ENCODE measurements around the gene SLC24A3. TPM values are rescaled to one million over a fixed set of nuclear protein-coding genes. Genes with fewer than 3 reads are reported as not detected.

SLC24A3 gene
- total and polyA plus RNA-seq, 4 experiments from 2014 or later = not detected

GRCh38 chr20:19304886-19305415 is 92.5 kb downstream of the SLC24A3 start:
- no peaks in the 10 kb centered on the region for H3K4me1 ChIP-seq (ENCODE audit: insufficient read depth, low read length)
- H3K36me3 ChIP-seq (ENCODE audit: insufficient read depth, low read length) = no peaks in the 10 kb centered on the region
- CTCF ChIA-PET (ENCODE audit: partially characterized antibody) = no interaction called here
- H3K4me3 Mint-ChIP-seq = no peak overlapping the region
- H3K4me1 Mint-ChIP-seq = no peaks in the 10 kb centered on the region
- no peak overlapping the region for H3K4me3 ChIP-seq (ENCODE audit: low read length in 2 of 2)
- H3K27me3 ChIP-seq (ENCODE audit: insufficient read depth, low read length) = no peaks in the 10 kb centered on the region
- POLR2A ChIA-PET (ENCODE audit: partially characterized antibody) = no interaction called here
- no peak overlapping the region for H3K27ac Mint-ChIP-seq
- no peaks in the 10 kb centered on the region for H3K27me3 Mint-ChIP-seq
- intact Hi-C loops (cut with micrococcal nuclease) = no loop called here
- H3K9me3 ChIP-seq (ENCODE audit: control insufficient read depth in 1 of 2, low read length in 2 of 2) = no peaks in the 10 kb centered on the region
- no peaks in the 10 kb centered on the region for H3K36me3 Mint-ChIP-seq
- no peak for DNase-seq
- no peak overlapping the region for H3K27ac ChIP-seq (ENCODE audit: low read depth, low read length)
- H3K9me3 Mint-ChIP-seq = peaks cover 0 to 11% (median 4%) of the 10 kb centered on the region in 8 donors

GRCh38 chr20:19308146-19308545 is 95.7 kb downstream of the SLC24A3 start:
- Histone ChIP-seq H3K36me3 (ENCODE audit: insufficient read depth, low read length) (no peaks in the 10 kb centered on the region), H3K9me3 (ENCODE audit: control insufficient read depth in 1 of 2, low read length in 2 of 2) (no peaks in the 10 kb centered on the region), H3K27me3 (ENCODE audit: insufficient read depth, low read length) (no peaks in the 10 kb centered on the region), H3K4me1 (ENCODE audit: insufficient read depth, low read length) (no peaks in the 10 kb centered on the region), H3K27ac (ENCODE audit: low read depth, low read length) (no peak overlapping the region), H3K4me3 (ENCODE audit: low read length in 2 of 2) (no peak overlapping the region)
- Mint-ChIP-seq H3K27me3 (no peaks in the 10 kb centered on the region), H3K9me3 (peaks cover 2 to 8% (median 3%) of the 10 kb centered on the region in 8 donors), H3K36me3 (no peaks in the 10 kb centered on the region), H3K4me1 (no peaks in the 10 kb centered on the region), H3K27ac (no peak overlapping the region), H3K4me3 (no peak overlapping the region)
- POLR2A ChIA-PET (ENCODE audit: partially characterized antibody) = no interaction called here
- CTCF ChIA-PET (ENCODE audit: partially characterized antibody) = interaction anchor here (0.6 kb wide), 1 partner anchor 25 kb away, joined by 3 read pairs; no protein-coding TSS in a partner anchor
- no peak for DNase-seq
- intact Hi-C loops (cut with micrococcal nuclease) = no loop called here

- Mint-ChIP-seq H3K27me3 (peaks cover 0 to 2% of the 10 kb centered on the region in 2 donors), H3K9me3 (peaks cover 0 to 8% (median 2%) of the 10 kb centered on the region in 8 donors), H3K27ac (no peak overlapping the region), H3K4me3 (no peak overlapping the region), H3K4me1 (no peaks in the 10 kb centered on the region), H3K36me3 (no peaks in the 10 kb centered on the region)
- no peak for DNase-seq
- CTCF ChIA-PET (ENCODE audit: partially characterized antibody) = no interaction called here
- POLR2A ChIA-PET (ENCODE audit: partially characterized antibody) = no interaction called here
- H3K27me3 ChIP-seq (ENCODE audit: insufficient read depth, low read length) = no peaks in the 10 kb centered on the region
- H3K36me3 ChIP-seq (ENCODE audit: insufficient read depth, low read length) = no peaks in the 10 kb centered on the region
- H3K4me3 ChIP-seq (ENCODE audit: low read length in 2 of 2) = no peak overlapping the region
- H3K4me1 ChIP-seq (ENCODE audit: insufficient read depth, low read length) = no peaks in the 10 kb centered on the region
- no peaks in the 10 kb centered on the region for H3K9me3 ChIP-seq (ENCODE audit: control insufficient read depth in 1 of 2, low read length in 2 of 2)
- no peak overlapping the region for H3K27ac ChIP-seq (ENCODE audit: low read depth, low read length)
- intact Hi-C loops (cut with micrococcal nuclease) = no loop called here
Observed at GRCh38 chr20:19310541-19310940, 98.1 kb downstream of the SLC24A3 start.

- no peaks in the 10 kb centered on the region for H3K36me3 ChIP-seq (ENCODE audit: insufficient read depth, low read length)
- no peaks in the 10 kb centered on the region for H3K4me1 ChIP-seq (ENCODE audit: insufficient read depth, low read length)
- ChIA-PET CTCF (ENCODE audit: partially characterized antibody) (no interaction called here), POLR2A (ENCODE audit: partially characterized antibody) (no interaction called here)
- no peaks in the 10 kb centered on the region for H3K4me1 Mint-ChIP-seq
- DNase-seq = no peak
- H3K27ac Mint-ChIP-seq = peak overlapping the region in 1 of 7 donors; percentile 3
- H3K9me3 ChIP-seq (ENCODE audit: control insufficient read depth in 1 of 2, low read length in 2 of 2) = no peaks in the 10 kb centered on the region
- H3K27ac ChIP-seq (ENCODE audit: low read depth, low read length) = no peak overlapping the region
- peaks cover 0 to 2% of the 10 kb centered on the region in 2 donors for H3K27me3 Mint-ChIP-seq
- peaks cover 0 to 4% (median 0%) of the 10 kb centered on the region in 8 donors for H3K9me3 Mint-ChIP-seq
- no peak overlapping the region for H3K4me3 ChIP-seq (ENCODE audit: low read length in 2 of 2)
- H3K4me3 Mint-ChIP-seq = no peak overlapping the region
- H3K36me3 Mint-ChIP-seq = no peaks in the 10 kb centered on the region
- H3K27me3 ChIP-seq (ENCODE audit: insufficient read depth, low read length) = no peaks in the 10 kb centered on the region
- intact Hi-C loops (cut with micrococcal nuclease) = no loop called here
Observed at GRCh38 chr20:19313342-19314069, 101.1 kb downstream of the SLC24A3 start.

- Mint-ChIP-seq H3K9me3 (peaks cover 0 to 3% (median 0%) of the 10 kb centered on the region in 8 donors), H3K4me1 (no peaks in the 10 kb centered on the region), H3K4me3 (no peak overlapping the region), H3K36me3 (no peaks in the 10 kb centered on the region), H3K27me3 (peaks cover 0 to 2% of the 10 kb centered on the region in 2 donors), H3K27ac (no peak overlapping the region)
- Histone ChIP-seq H3K27me3 (ENCODE audit: insufficient read depth, low read length) (no peaks in the 10 kb centered on the region), H3K27ac (ENCODE audit: low read depth, low read length) (no peak overlapping the region), H3K4me3 (ENCODE audit: low read length in 2 of 2) (no peak overlapping the region), H3K4me1 (ENCODE audit: insufficient read depth, low read length) (no peaks in the 10 kb centered on the region), H3K9me3 (ENCODE audit: control insufficient read depth in 1 of 2, low read length in 2 of 2) (no peaks in the 10 kb centered on the region), H3K36me3 (ENCODE audit: insufficient read depth, low read length) (no peaks in the 10 kb centered on the region)
- ChIA-PET POLR2A (ENCODE audit: partially characterized antibody) (no interaction called here), CTCF (ENCODE audit: partially characterized antibody) (no interaction called here)
- intact Hi-C loops (cut with micrococcal nuclease) = no loop called here
- DNase-seq = no peak
Observed at GRCh38 chr20:19314621-19315020, 102.2 kb downstream of the SLC24A3 start.

GRCh38 chr20:19317237-19318069 is 105.0 kb downstream of the SLC24A3 start:
- Mint-ChIP-seq H3K27me3 (peaks cover 2% of the 10 kb centered on the region in 2 donors), H3K36me3 (no peaks in the 10 kb centered on the region), H3K4me3 (no peak overlapping the region), H3K4me1 (no peaks in the 10 kb centered on the region), H3K27ac (no peak overlapping the region), H3K9me3 (peaks cover 0 to 2% (median 0%) of the 10 kb centered on the region in 8 donors)
- intact Hi-C loops (cut with micrococcal nuclease) = no loop called here
- H3K9me3 ChIP-seq (ENCODE audit: control insufficient read depth in 1 of 2, low read length in 2 of 2) = no peaks in the 10 kb centered on the region
- H3K4me1 ChIP-seq (ENCODE audit: insufficient read depth, low read length) = no peaks in the 10 kb centered on the region
- ChIA-PET POLR2A (ENCODE audit: partially characterized antibody) (no interaction called here), CTCF (ENCODE audit: partially characterized antibody) (no interaction called here)
- no peak for DNase-seq
- no peaks in the 10 kb centered on the region for H3K27me3 ChIP-seq (ENCODE audit: insufficient read depth, low read length)
- no peaks in the 10 kb centered on the region for H3K36me3 ChIP-seq (ENCODE audit: insufficient read depth, low read length)
- H3K4me3 ChIP-seq (ENCODE audit: low read length in 2 of 2) = no peak overlapping the region
- no peak overlapping the region for H3K27ac ChIP-seq (ENCODE audit: low read depth, low read length)

GRCh38 chr20:19318610-19319009 is 106.2 kb downstream of the SLC24A3 start:
- Mint-ChIP-seq H3K4me1 (no peaks in the 10 kb centered on the region), H3K4me3 (no peak overlapping the region), H3K27ac (no peak overlapping the region), H3K27me3 (peaks cover 2% of the 10 kb centered on the region in 2 donors), H3K36me3 (no peaks in the 10 kb centered on the region), H3K9me3 (peaks cover 0 to 2% (median 0%) of the 10 kb centered on the region in 8 donors)
- ChIA-PET POLR2A (ENCODE audit: partially characterized antibody) (no interaction called here), CTCF (ENCODE audit: partially characterized antibody) (no interaction called here)
- DNase-seq = no peak
- no peaks in the 10 kb centered on the region for H3K9me3 ChIP-seq (ENCODE audit: control insufficient read depth in 1 of 2, low read length in 2 of 2)
- intact Hi-C loops (cut with micrococcal nuclease) = no loop called here
- H3K36me3 ChIP-seq (ENCODE audit: insufficient read depth, low read length) = no peaks in the 10 kb centered on the region
- no peak overlapping the region for H3K4me3 ChIP-seq (ENCODE audit: low read length in 2 of 2)
- H3K27me3 ChIP-seq (ENCODE audit: insufficient read depth, low read length) = no peaks in the 10 kb centered on the region
- no peak overlapping the region for H3K27ac ChIP-seq (ENCODE audit: low read depth, low read length)
- H3K4me1 ChIP-seq (ENCODE audit: insufficient read depth, low read length) = no peaks in the 10 kb centered on the region

Measured in CD4-positive, alpha-beta memory T cell (primary cell).